Natural killer cell (primary cell): ENCODE results near the gene NKD1. TPM values are rescaled to one million over a fixed set of nuclear protein-coding genes. Genes with fewer than 3 reads are reported as not detected.

Source experiments
- ATAC-seq, 3 donors: fragments of 150-1000 bp in 2 of 3; fragments of 200-7000 bp in 1 of 3; cut with Tn5 transposase; 1 replicate in 1 of 3; 2 replicates in 2 of 3; pipeline ENCODE4 v1.10.0; 2021; ENCODE audit warnings: mild to moderate bottlenecking in 2 of 3, moderate library complexity in 2 of 3
- DNase-seq, 2 donors: peaks; one replicate each; pipeline versions ENCODE4 v3.0.0 to v3.0.0-alpha.2; 2013 to 2021; ENCODE audit warnings: mixed read lengths in 1 of 2
- H3K27ac ChIP-seq: one replicate; pipeline ENCODE4 v1.5.1; 2013; ENCODE audit warnings: mild to moderate bottlenecking, low read length
- H3K27me3 ChIP-seq: one replicate; pipeline ENCODE4 v1.6.1; 2013; ENCODE audit warnings: low read length; ENCODE audit not compliant: control insufficient read depth, insufficient read depth
- H3K36me3 ChIP-seq: one replicate; pipeline ENCODE4 v1.6.1; 2013; ENCODE audit warnings: low read length; ENCODE audit not compliant: control insufficient read depth, insufficient read depth
- H3K4me1 ChIP-seq: one replicate; pipeline ENCODE4 v1.6.1; 2013; ENCODE audit warnings: low read length; ENCODE audit not compliant: control insufficient read depth, insufficient read depth
- H3K4me3 ChIP-seq: one replicate; pipeline ENCODE4 v1.5.1; 2013; ENCODE audit warnings: low read length
- H3K9me3 ChIP-seq: one replicate; pipeline ENCODE4 v1.6.1; 2013; ENCODE audit warnings: low read length; ENCODE audit not compliant: control insufficient read depth, insufficient read depth
- H3K27ac Mint-ChIP-seq, 2 donors: one replicate each; pipeline ENCODE4 v1.8.0; 2022; ENCODE audit warnings: mild to moderate bottlenecking in 2 of 2, mixed read lengths in 2 of 2, moderate library complexity in 1 of 2
- H3K27me3 Mint-ChIP-seq, 2 donors: one replicate each; pipeline ENCODE4 v1.8.0; 2022; ENCODE audit warnings: low read depth in 2 of 2, mixed read lengths in 2 of 2
- H3K36me3 Mint-ChIP-seq: one replicate; pipeline ENCODE4 v1.8.0; 2022; ENCODE audit warnings: mixed read lengths
- H3K4me1 Mint-ChIP-seq, 2 donors: one replicate each; pipeline ENCODE4 v1.8.0; 2022; ENCODE audit warnings: mixed read lengths in 2 of 2
- H3K4me3 Mint-ChIP-seq: one replicate; pipeline ENCODE4 v1.8.0; 2022; ENCODE audit warnings: mild to moderate bottlenecking, moderate library complexity, mixed read lengths
- H3K9me3 Mint-ChIP-seq, 2 donors: one replicate each; pipeline ENCODE4 v1.8.0; 2022; ENCODE audit warnings: mixed read lengths in 2 of 2
- CTCF ChIP-seq: fragments of 200-600 bp; IDR thresholded peaks from one replicate; pipeline ENCODE4 v1.8.0; 2022; ENCODE audit warnings: antibody characterized with exemption
- WGBS: methylation state at CpG from one replicate; pipeline ENCODE4 v1.1.7; 2013; ENCODE audit warnings: missing lambda C conversion rate; ENCODE audit not compliant: insufficient coverage; 5-methylcytosine and 5-hydroxymethylcytosine counted together
- intact Hi-C: fragments of 100-400 bp; cut with micrococcal nuclease; formaldehyde crosslinking; loops from one replicate; pipeline ENCODE4 v1.14.2; 2022
- total RNA-seq, 4 donors: library from RNA; stranded (reverse); fragments of 120-200 nt in 1 of 4; gene quantifications; one replicate each; pipeline versions ENCODE4 v1.2.3 to v1.2.4, GENCODE V29; 2013 to 2022

Gene NKD1
- total RNA-seq, 3 donors from 2014 or later (not counting 1 experiment from before 2014, with no cell fraction given) = 0.75 to 1.5 (median 1.0) TPM

GRCh38 chr16:50653633-50654519 is 105.7 kb downstream of the NKD1 start:
- WGBS = 89% methylated on average over 11 of the region's 11 CpGs
- Mint-ChIP-seq H3K9me3 (peaks cover 0 to 2% of the 10 kb centered on the region in 2 donors), H3K27ac (no peak overlapping the region), H3K4me1 (no peaks in the 10 kb centered on the region), H3K36me3 (no peaks in the 10 kb centered on the region), H3K4me3 (no peak overlapping the region), H3K27me3 (no peaks in the 10 kb centered on the region)
- DNase-seq (no peak), ATAC-seq (no peak)
- Histone ChIP-seq H3K9me3 (no peaks in the 10 kb centered on the region), H3K27me3 (no peaks in the 10 kb centered on the region), H3K36me3 (no peaks in the 10 kb centered on the region), H3K4me1 (no peaks in the 10 kb centered on the region), H3K27ac (no peak overlapping the region), H3K4me3 (no peak overlapping the region)
- TF ChIP-seq CTCF = no peak
- intact Hi-C loops = no loop called here

- no peak overlapping the region for H3K27ac ChIP-seq
- no peaks in the 10 kb centered on the region for H3K4me1 ChIP-seq
- no peaks in the 10 kb centered on the region for H3K4me1 Mint-ChIP-seq
- no peak overlapping the region for H3K4me3 Mint-ChIP-seq
- H3K4me3 ChIP-seq = no peak overlapping the region
- peaks cover 0 to 2% of the 10 kb centered on the region in 2 donors for H3K9me3 Mint-ChIP-seq
- DNase-seq (no peak), ATAC-seq (no peak)
- H3K9me3 ChIP-seq = no peaks in the 10 kb centered on the region
- WGBS = 91% methylated on average over 3 of the region's 3 CpGs
- no peak for TF ChIP-seq CTCF
- H3K27me3 ChIP-seq = no peaks in the 10 kb centered on the region
- no peaks in the 10 kb centered on the region for H3K27me3 Mint-ChIP-seq
- H3K27ac Mint-ChIP-seq = no peak overlapping the region
- intact Hi-C loops = no loop called here
- no peaks in the 10 kb centered on the region for H3K36me3 ChIP-seq
- no peaks in the 10 kb centered on the region for H3K36me3 Mint-ChIP-seq
These were observed 107.4 kb downstream of the NKD1 start for GRCh38 chr16:50655558-50656055.

GRCh38 chr16:50657241-50657640 is 109.0 kb downstream of the NKD1 start:
- Mint-ChIP-seq H3K27ac (no peak overlapping the region), H3K9me3 (no peaks in the 10 kb centered on the region), H3K4me1 (no peaks in the 10 kb centered on the region), H3K27me3 (no peaks in the 10 kb centered on the region), H3K4me3 (no peak overlapping the region), H3K36me3 (no peaks in the 10 kb centered on the region)
- intact Hi-C loops = no loop called here
- H3K27ac ChIP-seq = no peak overlapping the region
- ATAC-seq = no peak
- H3K9me3 ChIP-seq = no peaks in the 10 kb centered on the region
- H3K4me1 ChIP-seq = no peaks in the 10 kb centered on the region
- no peaks in the 10 kb centered on the region for H3K27me3 ChIP-seq
- no peaks in the 10 kb centered on the region for H3K36me3 ChIP-seq
- WGBS = 81% methylated on average over 5 of the region's 5 CpGs
- no peak for TF ChIP-seq CTCF
- no peak overlapping the region for H3K4me3 ChIP-seq
- DNase-seq = no peak
